ENCODE results near the gene SCMH1.

GRCh38 chr1:41260768-41261167, 18.7 kb upstream of the SCMH1 start:
- TF ChIP-seq CTCF (IDR thresholded peaks at IDR 0.05; ENCODE audit: insufficient read depth, low read length, poor library complexity, severe bottlenecking): no peak
- TF ChIP-seq EZH2phosphoT487 (conservative IDR thresholded peaks at IDR 0.05; ENCODE audit: low read length): no peak
